Tibial nerve (tissue), 4 donors: ENCODE results near the gene SLIT3. TPM values are rescaled to one million over a fixed set of nuclear protein-coding genes. Genes with fewer than 3 reads are reported as not detected.

Source experiments
- DNase-seq, 2 donors: peaks; one replicate each; pipeline ENCODE4 v3.0.0-alpha.2; 2019; ENCODE audit warnings: low spot score in 2 of 2
- H3K27ac ChIP-seq, 4 donors: fragments of 200-600 bp; sonication (generic) in 3 of 4; one replicate each; pipeline ENCODE4 v1.5.1; 2017 to 2019; ENCODE audit warnings: mild to moderate bottlenecking in 1 of 4
- H3K27me3 ChIP-seq, 2 donors: fragments of 200-600 bp; sonication (generic) in 1 of 2; one replicate each; pipeline versions ENCODE4 v1.5.1 to v1.6.0; 2017 to 2019
- H3K36me3 ChIP-seq, 3 donors: fragments of 200-600 bp; sonication (generic); one replicate each; pipeline ENCODE4 v1.5.1; 2018 to 2019
- H3K4me1 ChIP-seq, 4 donors: fragments of 200-600 bp; sonication (generic) in 3 of 4; one replicate each; pipeline ENCODE4 v1.5.1; 2017 to 2019
- H3K4me3 ChIP-seq, 4 donors: fragments of 200-600 bp; sonication (generic) in 3 of 4; one replicate each; pipeline ENCODE4 v1.5.1; 2017 to 2019; ENCODE audit warnings: mild to moderate bottlenecking in 1 of 4, moderate library complexity in 1 of 4
- H3K9me3 ChIP-seq, 4 donors: fragments of 200-600 bp; sonication (generic) in 3 of 4; one replicate each; pipeline ENCODE4 v1.5.1; 2017 to 2019
- CTCF ChIP-seq, 5 experiments: fragments of 200-600 bp in 3 of 5; fragments of 450-650 bp in 2 of 5; sonication (generic) in 3 of 5; IDR thresholded peaks; one replicate each; pipeline ENCODE4 v1.5.1; 2016 to 2019; ENCODE audit warnings: antibody characterized with exemption in 5 of 5, mild to moderate bottlenecking in 3 of 5, moderate library complexity in 2 of 5
- EP300 ChIP-seq, 2 donors: sonication (generic); formaldehyde crosslinking; IDR thresholded peaks; one replicate each; pipeline ENCODE4 v1.6.1; 2017; ENCODE audit warnings: antibody characterized with exemption in 2 of 2, mild to moderate bottlenecking in 1 of 2
- POLR2A ChIP-seq, 2 donors: fragments of 450-650 bp; IDR thresholded peaks; one replicate each; pipeline ENCODE4 v1.6.1; 2017; ENCODE audit warnings: antibody characterized with exemption in 2 of 2, mild to moderate bottlenecking in 2 of 2, moderate library complexity in 2 of 2
- WGBS, 2 donors: methylation state at CpG; one replicate each; pipeline ENCODE4 v1.1.5; 2018; 5-methylcytosine and 5-hydroxymethylcytosine counted together
- total RNA-seq, 4 donors: library from RNA; depleted of rRNA; stranded (reverse); fragments of >200 nt; gene quantifications; one replicate each; pipeline ENCODE4 v1.1.0, GENCODE V29; 2016

SLIT3 gene
- total RNA-seq, 4 donors from 2014 or later = 16.6 to 39.0 (median 20.2) TPM

- no peaks in the 10 kb centered on the region for H3K36me3 ChIP-seq
- no peak overlapping the region for H3K4me3 ChIP-seq
- no peaks in the 10 kb centered on the region for H3K27me3 ChIP-seq
- no peaks in the 10 kb centered on the region for H3K4me1 ChIP-seq
- no peak for DNase-seq
- H3K9me3 ChIP-seq = no peaks in the 10 kb centered on the region
- WGBS, 2 donors = 83 to 86% methylated on average over 7 of the region's 7 CpGs
- no peak for TF ChIP-seq EP300 (IDR thresholded peaks at IDR 0.05)
- TF ChIP-seq POLR2A (IDR thresholded peaks at IDR 0.05) = no peak
- TF ChIP-seq CTCF (IDR thresholded peaks at IDR 0.05) = no peak
- no peak overlapping the region for H3K27ac ChIP-seq
Observed at GRCh38 chr5:168967882-168968620, 332.9 kb downstream of the SLIT3 start.

- no peak overlapping the region for H3K4me3 ChIP-seq
- TF ChIP-seq CTCF (IDR thresholded peaks at IDR 0.05) = no peak
- H3K27me3 ChIP-seq = no peaks in the 10 kb centered on the region
- no peaks in the 10 kb centered on the region for H3K4me1 ChIP-seq
- no peak for DNase-seq
- H3K36me3 ChIP-seq = no peaks in the 10 kb centered on the region
- no peaks in the 10 kb centered on the region for H3K9me3 ChIP-seq
- H3K27ac ChIP-seq = no peak overlapping the region
- 98% methylated on average over 5 of the region's 5 CpGs for WGBS, 2 donors
Observed at GRCh38 chr5:168965638-168966037, 335.3 kb downstream of the SLIT3 start.

GRCh38 chr5:168964182-168964581, 336.8 kb downstream of the SLIT3 start:
- no peaks in the 10 kb centered on the region for H3K36me3 ChIP-seq
- H3K27ac ChIP-seq = no peak overlapping the region
- DNase-seq = no peak
- TF ChIP-seq POLR2A (IDR thresholded peaks at IDR 0.05) = no peak
- WGBS, 2 donors = 79 to 81% methylated on average over 3 of the region's 3 CpGs
- no peak overlapping the region for H3K4me3 ChIP-seq
- no peaks in the 10 kb centered on the region for H3K4me1 ChIP-seq
- no peaks in the 10 kb centered on the region for H3K9me3 ChIP-seq
- H3K27me3 ChIP-seq = no peaks in the 10 kb centered on the region

- no peaks in the 10 kb centered on the region for H3K27me3 ChIP-seq
- WGBS, 2 donors = 54% methylated on average over 4 of the region's 4 CpGs
- H3K4me1 ChIP-seq = no peaks in the 10 kb centered on the region
- DNase-seq = no peak
- no peak overlapping the region for H3K27ac ChIP-seq
- H3K4me3 ChIP-seq = no peak overlapping the region
- TF ChIP-seq POLR2A (IDR thresholded peaks at IDR 0.05) (no peak), CTCF (IDR thresholded peaks at IDR 0.05) (no peak), EP300 (IDR thresholded peaks at IDR 0.05) (no peak)
- H3K36me3 ChIP-seq = no peaks in the 10 kb centered on the region
- H3K9me3 ChIP-seq = no peaks in the 10 kb centered on the region
Observed at GRCh38 chr5:168962306-168962705, 338.6 kb downstream of the SLIT3 start.

- 76 to 80% methylated on average over 3 of the region's 3 CpGs for WGBS, 2 donors
- no peaks in the 10 kb centered on the region for H3K36me3 ChIP-seq
- H3K4me3 ChIP-seq = no peak overlapping the region
- DNase-seq = no peak
- TF ChIP-seq POLR2A (IDR thresholded peaks at IDR 0.05) (no peak), EP300 (IDR thresholded peaks at IDR 0.05) (no peak)
- no peaks in the 10 kb centered on the region for H3K4me1 ChIP-seq
- H3K27me3 ChIP-seq = no peaks in the 10 kb centered on the region
- no peaks in the 10 kb centered on the region for H3K9me3 ChIP-seq
- H3K27ac ChIP-seq = no peak overlapping the region
Observed at GRCh38 chr5:168961681-168962080, 339.3 kb downstream of the SLIT3 start.

GRCh38 chr5:168960497-168960896, 340.4 kb downstream of the SLIT3 start:
- WGBS, 2 donors = 52 to 75% methylated on average over 2 of the region's 2 CpGs

More at GRCh38 chr5:168960497-168960896, 340.4 kb downstream of the SLIT3 start:
- Histone ChIP-seq H3K27ac (no peak overlapping the region), H3K4me1 (no peaks in the 10 kb centered on the region), H3K4me3 (no peak overlapping the region), H3K36me3 (no peaks in the 10 kb centered on the region), H3K9me3 (no peaks in the 10 kb centered on the region), H3K27me3 (no peaks in the 10 kb centered on the region)
- TF ChIP-seq EP300 (IDR thresholded peaks at IDR 0.05) = no peak
- no peak for TF ChIP-seq POLR2A (IDR thresholded peaks at IDR 0.05)
- TF ChIP-seq CTCF (IDR thresholded peaks at IDR 0.05) = no peak
- DNase-seq = no peak
